KMS-11 (cell line): ENCODE data around the gene BLOC1S5.

Experiments used
- H2AFZ ChIP-seq: fragments of 200-600 bp; sonication (generic); 2 replicates; pipeline ENCODE4 v1.6.1; 2016; ENCODE audit warnings: antibody characterized with exemption, mixed run types, low read depth
- H3K27ac ChIP-seq: fragments of 200-600 bp; sonication (generic); 2 replicates; pipeline ENCODE4 v1.6.1; 2016; ENCODE audit warnings: mild to moderate bottlenecking, mixed run types
- H3K27me3 ChIP-seq: fragments of 200-600 bp; sonication (generic); 2 replicates; pipeline ENCODE4 v1.6.1; 2017; ENCODE audit warnings: mild to moderate bottlenecking, low read depth, mixed run types, moderate library complexity; ENCODE audit not compliant: insufficient read depth
- H3K36me3 ChIP-seq: fragments of 200-600 bp; sonication (generic); 2 replicates; pipeline ENCODE4 v1.6.1; 2017; ENCODE audit warnings: mild to moderate bottlenecking, mixed run types; ENCODE audit not compliant: insufficient read depth
- H3K4me1 ChIP-seq: fragments of 200-600 bp; sonication (generic); 2 replicates; pipeline ENCODE4 v1.6.1; 2016; ENCODE audit warnings: mild to moderate bottlenecking, low read depth, mixed run types; ENCODE audit not compliant: poor library complexity, severe bottlenecking
- H3K4me2 ChIP-seq: fragments of 200-600 bp; sonication (generic); 2 replicates; pipeline ENCODE4 v1.7.0; 2016; ENCODE audit warnings: mild to moderate bottlenecking, mixed run types
- H3K4me3 ChIP-seq: fragments of 200-600 bp; sonication (generic); IDR thresholded peaks from 2 replicates; pipeline ENCODE4 v1.6.1; 2017; ENCODE audit warnings: low read depth, low read length, mixed read lengths; ENCODE audit not compliant: insufficient read depth
- H3K79me2 ChIP-seq: fragments of 200-600 bp; sonication (generic); 2 replicates; pipeline ENCODE4 v1.6.1; 2016; ENCODE audit warnings: low read depth, mixed run types; ENCODE audit not compliant: insufficient read depth
- H3K9ac ChIP-seq: fragments of 200-600 bp; sonication (generic); 2 replicates; pipeline ENCODE4 v1.6.1; 2016; ENCODE audit warnings: mild to moderate bottlenecking, mixed run types
- H4K20me1 ChIP-seq: fragments of 200-600 bp; sonication (generic); 2 replicates; pipeline ENCODE4 v1.6.1; 2016; ENCODE audit warnings: mild to moderate bottlenecking, mixed run types; ENCODE audit not compliant: insufficient read depth
- CTCF ChIP-seq: fragments of 200-600 bp; sonication (generic); conservative IDR thresholded peaks from 2 replicates; pipeline ENCODE4 v1.6.1; 2017; ENCODE audit warnings: low read depth, mild to moderate bottlenecking, antibody characterized with exemption, low read length, moderate library complexity, mixed read lengths

The BLOC1S5 gene

GRCh38 chr6:7974938-7975763 is 89.0 kb downstream of the BLOC1S5 start:
- no peak for TF ChIP-seq CTCF
- Histone ChIP-seq H3K79me2 (no peaks in the 10 kb centered on the region), H3K27me3 (no peaks in the 10 kb centered on the region), H3K4me2 (peak overlapping the region; percentile 65), H3K36me3 (no peaks in the 10 kb centered on the region), H3K27ac (peak overlapping the region; percentile 93), H4K20me1 (no peaks in the 10 kb centered on the region), H2AFZ (no peak overlapping the region), H3K9ac (peak overlapping the region; percentile 72), H3K4me1 (peaks cover 70% of the 10 kb centered on the region), H3K4me3 (no peak overlapping the region)

GRCh38 chr6:7974565-7974937 is 89.6 kb downstream of the BLOC1S5 start:
- Histone ChIP-seq H3K4me2 (peak overlapping the region; percentile 65; the same call in 1 of the 2 replicates), H3K79me2 (no peaks in the 10 kb centered on the region), H3K36me3 (no peaks in the 10 kb centered on the region), H2AFZ (no peak overlapping the region), H4K20me1 (no peaks in the 10 kb centered on the region), H3K9ac (no peak overlapping the region), H3K4me3 (no peak overlapping the region), H3K4me1 (peaks cover 64% of the 10 kb centered on the region), H3K27ac (peak overlapping the region; percentile 93; the same call in 1 of the 2 replicates), H3K27me3 (no peaks in the 10 kb centered on the region)
- no peak for TF ChIP-seq CTCF

GRCh38 chr6:7973584-7973983 is 90.6 kb downstream of the BLOC1S5 start:
- Histone ChIP-seq H3K4me3 (no peak overlapping the region), H4K20me1 (no peaks in the 10 kb centered on the region), H3K27ac (no peak overlapping the region), H3K27me3 (no peaks in the 10 kb centered on the region), H3K4me2 (no peak overlapping the region), H3K79me2 (no peaks in the 10 kb centered on the region), H3K36me3 (no peaks in the 10 kb centered on the region), H3K9ac (no peak overlapping the region), H2AFZ (no peak overlapping the region), H3K4me1 (peaks cover 54% of the 10 kb centered on the region)
- TF ChIP-seq CTCF: no peak

- H4K20me1 ChIP-seq: no peaks in the 10 kb centered on the region
- TF ChIP-seq CTCF: no peak
- no peaks in the 10 kb centered on the region for H3K27me3 ChIP-seq
- no peaks in the 10 kb centered on the region for H3K79me2 ChIP-seq
- no peak overlapping the region for H2AFZ ChIP-seq
- peaks cover 33% of the 10 kb centered on the region for H3K4me1 ChIP-seq
- H3K27ac ChIP-seq: no peak overlapping the region
- no peak overlapping the region for H3K4me2 ChIP-seq
- H3K36me3 ChIP-seq: no peaks in the 10 kb centered on the region
- H3K9ac ChIP-seq: no peak overlapping the region
- H3K4me3 ChIP-seq: no peak overlapping the region
Measured at GRCh38 chr6:7971499-7971898, 92.7 kb downstream of the BLOC1S5 start.
